Activated CD4-positive, alpha-beta T cell treated with anti-CD3 and anti-CD28 coated beads, Interleukin-2, amount 50 U/mL, for 1 hour (primary cell): ENCODE results near the gene MRPL45.

Experiments used
- DNase-seq: peaks from one replicate; pipeline ENCODE4 v3.0.0-alpha.2; 2020

The MRPL45 gene

DNA sequence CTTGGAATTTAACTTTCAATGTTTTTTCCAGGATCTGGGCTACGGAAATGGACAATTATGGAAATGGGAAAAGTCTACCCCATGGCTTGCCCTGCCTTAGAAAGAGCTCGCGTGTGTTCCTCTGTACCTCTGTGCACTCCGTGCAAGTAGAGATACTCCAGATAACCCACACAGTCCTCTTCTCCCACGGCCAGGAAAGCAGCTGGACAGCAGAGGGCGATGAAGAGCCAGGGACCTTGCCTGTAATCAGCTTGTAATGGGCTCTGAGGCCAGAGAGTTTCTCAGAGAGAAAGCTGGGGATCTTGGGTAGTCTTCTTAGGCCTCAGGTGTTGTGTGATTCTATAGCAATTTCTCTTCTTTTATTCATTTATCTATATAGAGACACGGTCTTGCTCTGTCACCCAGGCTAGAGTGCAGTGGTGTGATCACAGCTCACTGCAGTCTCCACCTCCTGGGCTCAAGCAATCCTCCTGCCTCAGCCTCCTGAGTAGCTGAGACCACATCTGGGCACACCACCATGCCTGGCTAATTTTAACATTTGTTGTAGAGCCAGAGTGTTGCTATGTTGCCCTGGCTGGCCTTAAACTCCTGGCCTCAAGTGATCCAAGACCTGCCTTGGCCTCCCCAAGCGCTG lies 52.2 kb downstream of the MRPL45 start:
- peak; percentile 85 for DNase-seq

DNA sequence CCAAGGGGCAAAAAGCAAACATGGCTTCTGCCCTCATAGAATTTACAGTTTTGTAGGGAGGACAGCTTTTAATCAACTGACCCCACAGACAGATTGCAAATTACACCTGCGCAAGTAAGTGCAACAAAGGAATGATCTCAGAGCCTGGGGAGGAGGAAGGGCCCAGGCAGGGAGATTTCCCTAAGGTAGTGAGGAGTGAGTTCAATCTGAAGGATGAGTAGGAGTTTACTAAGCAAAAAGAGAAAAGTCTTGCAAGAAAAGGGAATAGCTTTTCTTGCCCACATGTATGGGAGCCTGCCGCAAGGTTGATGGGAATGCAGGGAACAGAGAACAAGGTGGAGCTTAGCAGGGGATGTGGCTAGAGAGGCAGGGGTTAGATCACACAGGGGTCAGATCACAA lies 53.1 kb downstream of the MRPL45 start:
- DNase-seq = no peak

DNA sequence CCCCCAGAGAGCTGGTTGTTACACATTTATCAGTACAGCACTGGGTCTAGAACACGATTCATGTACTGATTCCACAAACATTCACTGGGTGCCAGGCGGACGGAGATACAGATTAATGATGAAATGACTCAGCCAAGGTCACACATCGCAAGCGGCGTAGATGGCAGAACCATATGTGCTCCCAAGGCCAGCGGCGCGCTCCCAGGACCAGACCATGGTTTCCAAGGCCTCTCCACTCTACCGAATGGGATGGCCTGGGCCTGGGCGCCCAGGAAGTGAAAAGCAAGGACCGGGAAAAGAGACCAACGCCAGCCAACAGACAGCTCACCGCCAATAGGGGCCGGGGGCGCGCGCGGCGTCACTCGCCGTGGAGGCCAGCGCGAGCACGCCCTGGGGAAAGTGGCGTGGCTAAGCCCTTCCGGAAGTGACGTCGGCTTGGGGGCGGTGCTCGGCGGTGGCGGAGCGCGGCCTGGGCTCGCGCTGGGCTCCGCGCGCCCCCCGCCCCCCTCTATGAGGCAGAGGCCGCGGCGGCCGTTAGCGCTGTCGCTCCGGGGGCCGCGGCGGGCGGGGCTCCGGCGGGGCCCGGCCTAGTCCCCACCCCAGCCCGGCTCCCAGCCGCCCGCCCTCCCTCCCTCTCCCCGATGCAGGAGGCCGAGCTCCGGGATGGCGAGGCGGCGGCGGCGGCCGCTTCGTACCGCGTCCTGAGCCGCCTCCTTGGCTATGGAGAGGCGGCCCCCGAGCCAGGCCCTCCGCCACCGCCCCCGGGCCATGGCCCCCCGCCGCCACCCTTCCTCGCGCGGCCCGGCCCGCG lies 54.6 kb downstream of the MRPL45 start, which contains the start of gene SOCS7:
Gene SOCS7 (plus strand): TSS at position 433 of the 811 bp plus-strand sequence. CDS start 209 bp downstream, at position 642.
- DNase-seq = peak; percentile 94

DNA sequence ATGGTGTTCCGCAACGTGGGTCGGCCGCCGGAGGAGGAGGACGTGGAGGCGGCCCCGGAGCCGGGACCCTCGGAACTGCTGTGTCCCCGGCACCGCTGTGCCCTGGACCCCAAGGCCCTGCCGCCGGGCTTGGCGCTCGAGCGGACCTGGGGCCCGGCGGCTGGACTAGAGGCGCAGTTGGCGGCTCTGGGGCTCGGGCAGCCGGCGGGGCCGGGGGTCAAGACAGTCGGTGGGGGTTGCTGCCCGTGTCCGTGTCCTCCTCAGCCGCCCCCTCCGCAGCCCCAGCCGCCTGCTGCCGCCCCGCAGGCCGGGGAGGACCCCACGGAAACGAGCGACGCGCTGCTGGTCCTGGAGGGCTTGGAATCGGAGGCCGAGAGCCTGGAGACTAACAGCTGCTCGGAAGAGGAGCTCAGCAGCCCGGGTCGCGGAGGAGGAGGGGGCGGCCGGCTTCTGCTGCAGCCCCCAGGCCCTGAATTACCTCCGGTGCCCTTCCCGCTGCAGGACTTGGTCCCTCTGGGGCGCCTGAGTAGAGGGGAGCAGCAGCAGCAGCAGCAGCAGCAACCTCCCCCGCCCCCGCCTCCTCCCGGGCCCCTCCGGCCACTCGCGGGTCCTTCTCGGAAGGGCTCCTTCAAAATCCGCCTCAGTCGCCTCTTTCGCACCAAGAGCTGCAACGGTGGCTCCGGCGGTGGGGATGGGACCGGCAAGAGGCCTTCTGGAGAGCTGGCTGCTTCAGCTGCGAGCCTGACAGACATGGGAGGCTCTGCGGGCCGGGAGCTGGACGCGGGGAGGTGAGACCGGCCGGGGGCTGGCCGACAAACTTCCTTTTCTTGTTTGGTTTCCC lies 55.5 kb downstream of the MRPL45 start:
- peak; percentile 11 for DNase-seq

DNA sequence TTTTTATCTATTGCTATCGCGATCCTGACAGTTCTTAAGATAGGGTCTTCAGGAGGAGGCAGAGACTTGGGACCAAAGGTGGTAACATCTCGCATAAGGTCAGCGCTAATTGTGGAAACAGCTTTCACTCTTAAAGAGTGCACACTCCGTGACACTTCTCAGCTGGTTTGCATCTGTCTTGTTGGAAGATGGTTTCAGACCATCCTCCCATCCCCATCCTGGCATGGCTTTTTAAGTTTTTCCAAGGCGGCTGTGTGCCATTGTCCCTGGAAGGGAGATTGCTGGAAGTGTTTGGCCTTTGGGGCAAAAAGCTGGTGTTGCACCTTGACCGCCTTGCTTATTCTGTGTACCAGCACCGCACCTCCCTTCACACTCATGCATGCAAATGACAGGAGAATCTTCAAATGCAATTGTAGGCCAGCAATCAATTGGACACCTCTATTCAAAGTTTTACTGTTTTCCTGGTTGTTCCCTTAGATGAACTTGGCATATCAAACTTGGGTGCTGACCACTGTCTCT lies 56.2 kb downstream of the MRPL45 start:
- no peak for DNase-seq

DNA sequence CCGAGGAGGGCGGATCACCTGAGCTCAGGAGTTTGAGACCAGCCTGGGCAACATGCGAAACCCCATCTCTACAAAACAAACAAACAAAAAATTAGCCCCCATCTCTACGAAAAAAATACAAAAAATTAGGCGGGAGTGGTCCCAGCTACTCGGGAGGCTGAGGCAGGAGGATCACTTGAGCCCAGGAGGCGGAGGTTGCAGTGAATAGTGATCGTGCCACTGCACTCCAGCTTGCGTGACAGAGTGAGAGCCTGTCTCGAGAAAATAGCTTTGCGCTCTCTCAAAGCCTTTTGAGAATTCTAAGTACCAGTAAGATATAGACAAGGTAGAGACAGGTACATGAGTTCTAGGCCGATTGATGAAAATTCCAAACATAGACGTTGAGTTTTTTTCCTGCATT lies 56.7 kb downstream of the MRPL45 start:
- no peak for DNase-seq

DNA sequence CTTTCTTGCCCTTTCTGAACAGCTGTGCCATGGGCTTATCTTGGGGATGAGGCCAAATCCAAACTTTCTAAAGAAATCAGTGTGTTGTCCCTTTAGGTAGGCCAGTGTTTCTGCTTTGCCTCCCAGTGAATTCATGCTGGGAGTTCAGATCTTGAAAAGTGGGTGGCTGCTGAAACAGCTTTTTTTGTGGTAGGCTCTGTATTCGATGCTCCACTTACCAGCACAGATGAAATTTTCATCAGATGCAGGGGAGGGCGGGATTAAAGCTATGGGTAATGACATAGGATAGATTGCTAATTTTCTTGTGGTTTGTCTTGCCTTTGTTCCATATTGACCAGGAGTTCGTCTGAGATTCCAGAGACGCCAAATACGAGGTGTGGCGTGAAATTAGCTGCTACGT lies 57.5 kb downstream of the MRPL45 start:
- no peak for DNase-seq

DNA sequence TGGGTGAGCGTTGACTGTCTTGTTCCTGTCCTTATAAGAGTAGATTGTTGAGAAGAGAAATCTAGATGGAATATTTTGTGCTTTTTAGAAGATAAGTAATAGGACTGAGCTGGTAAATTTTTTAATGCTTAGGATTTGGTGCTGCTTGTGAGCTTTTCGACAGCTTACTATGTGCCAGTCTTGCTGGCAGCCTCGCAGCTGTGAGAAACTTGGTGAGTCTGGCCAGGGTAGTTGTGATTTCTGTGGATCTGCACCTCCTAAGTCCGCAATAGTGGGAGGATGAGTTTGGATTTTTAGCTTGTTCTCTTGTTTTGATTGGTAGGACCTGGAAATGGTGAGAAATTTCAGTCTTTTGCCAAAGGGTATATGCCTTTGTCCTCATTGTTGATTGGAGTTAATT lies 58.3 kb downstream of the MRPL45 start:
- no peak for DNase-seq

DNA sequence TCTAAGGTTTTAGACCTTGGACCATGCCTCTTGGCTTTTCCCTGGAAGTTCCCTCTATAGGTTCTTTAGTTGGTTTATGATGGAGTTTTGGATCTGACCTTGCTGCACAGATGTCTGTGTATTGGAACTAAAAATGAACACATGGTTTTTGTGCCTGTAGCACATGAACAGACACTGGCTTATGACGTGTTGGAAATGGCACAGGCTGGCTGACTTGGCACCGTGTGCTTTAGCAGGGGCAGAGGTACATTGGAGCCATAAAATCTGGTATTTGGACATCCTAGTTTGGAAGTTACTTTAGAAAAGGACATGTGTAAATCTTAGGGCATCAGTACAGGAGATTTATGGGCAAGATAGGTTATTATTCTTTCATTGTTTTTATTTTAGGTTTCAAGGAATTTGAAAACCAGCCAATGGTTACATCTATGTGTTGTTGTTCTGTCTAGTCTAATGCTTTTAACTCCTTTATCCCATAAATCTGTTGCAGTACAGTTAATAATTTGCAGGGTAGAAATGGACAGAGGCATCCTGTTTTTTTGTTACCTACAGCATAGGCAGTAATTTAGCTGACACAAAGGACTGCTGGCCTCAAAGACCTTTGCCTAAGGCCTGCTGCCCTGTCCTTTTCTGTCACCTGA lies 60.6 kb downstream of the MRPL45 start:
- DNase-seq = no peak

DNA sequence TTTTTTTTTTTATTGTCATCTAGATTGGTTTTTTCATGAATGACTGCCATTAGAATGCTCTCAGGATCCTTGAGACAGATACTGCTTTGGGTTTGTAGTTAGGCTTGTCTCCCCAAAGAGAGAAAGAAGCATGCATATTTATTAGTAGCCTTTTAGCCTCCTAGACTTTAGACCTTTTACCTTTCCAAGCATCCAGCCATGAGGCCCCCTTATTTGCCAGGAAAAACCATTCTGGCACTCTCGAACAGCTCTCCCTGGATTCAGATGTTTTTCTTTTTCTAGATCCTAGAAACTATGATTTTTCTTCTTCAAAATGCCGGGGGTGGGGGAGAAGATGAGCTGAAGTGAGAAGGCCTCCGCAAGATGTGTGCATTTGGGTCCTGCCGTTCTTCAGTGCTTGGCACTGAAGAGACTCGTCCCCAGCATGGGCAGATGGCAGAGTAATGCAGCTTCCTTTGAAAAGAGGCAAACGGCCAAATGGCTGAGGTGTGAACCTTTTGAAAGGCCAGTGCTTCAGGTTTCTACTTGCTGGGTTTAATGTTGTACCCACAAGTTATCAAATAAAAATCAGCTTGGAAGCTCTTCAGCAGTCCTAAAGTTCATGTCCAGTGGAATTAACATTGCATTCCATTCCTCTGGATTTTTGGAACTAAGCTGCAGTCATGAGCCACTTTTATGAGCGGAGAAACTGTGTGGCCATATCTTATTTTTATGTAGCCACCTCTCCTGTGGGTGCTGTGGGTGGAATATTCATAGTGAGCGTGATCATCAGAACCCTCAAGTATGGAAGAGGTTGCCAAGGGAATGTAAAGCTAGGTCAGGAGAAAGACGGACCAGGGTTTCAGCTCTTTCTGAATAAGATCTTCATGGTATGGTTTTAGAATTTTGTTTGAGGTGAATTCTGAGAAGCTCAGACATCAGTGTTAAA lies 61.9 kb downstream of the MRPL45 start:
- DNase-seq = no peak

DNA sequence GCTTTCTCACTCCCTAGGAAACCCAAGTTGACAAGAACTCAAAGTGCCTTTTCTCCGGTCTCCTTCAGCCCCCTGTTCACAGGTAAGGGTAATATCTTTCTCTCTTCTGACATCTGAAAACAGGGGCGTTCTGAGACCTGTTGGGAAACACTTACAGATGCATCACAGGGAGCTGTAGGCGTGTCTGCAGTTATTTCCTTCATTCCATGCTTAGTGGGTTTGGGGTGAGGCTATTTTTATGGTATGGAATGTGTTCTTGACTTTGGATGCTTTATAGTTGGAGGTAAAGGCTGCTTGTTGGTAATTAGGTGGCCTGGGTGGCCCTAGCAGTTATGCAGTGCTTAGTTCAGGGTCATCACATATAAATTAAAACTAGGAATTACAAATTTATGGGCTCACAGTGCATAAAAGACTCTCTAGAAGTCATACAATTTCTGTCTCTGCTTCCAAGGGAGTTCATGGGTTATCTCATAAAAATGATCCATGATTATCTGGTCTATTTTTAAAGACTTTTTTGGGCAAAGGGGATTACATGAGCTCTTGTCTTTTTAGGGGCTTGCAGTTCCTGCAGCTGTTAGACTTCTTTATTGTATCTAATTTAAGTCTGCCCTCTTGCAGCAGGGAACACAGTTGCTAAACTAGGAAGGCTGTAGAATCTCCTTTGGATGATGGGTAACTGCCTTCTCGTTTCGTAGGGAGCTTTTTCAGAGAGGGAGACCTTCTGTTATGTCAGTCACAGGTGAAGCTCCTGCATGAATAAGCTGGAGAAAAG lies 64.9 kb downstream of the MRPL45 start:
- DNase-seq = no peak

DNA sequence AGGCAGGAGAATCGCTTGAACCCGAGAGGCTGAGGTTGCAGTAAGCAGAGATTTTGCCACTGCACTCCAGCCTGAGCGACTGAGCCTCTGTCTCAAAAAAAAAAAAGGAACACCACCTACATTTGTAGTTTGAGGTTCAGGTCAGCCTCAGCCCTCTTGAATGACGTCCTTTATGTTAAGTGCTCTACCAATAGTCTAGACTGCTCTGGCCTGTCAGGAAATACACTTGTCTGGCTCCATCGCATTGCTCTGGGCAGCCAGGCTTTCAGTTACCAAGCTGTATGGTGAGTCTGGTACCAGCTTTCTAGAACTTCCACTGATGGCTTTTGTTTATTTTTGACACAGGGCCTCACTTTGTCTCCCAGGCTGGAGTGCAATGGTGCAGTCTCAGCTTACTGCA lies 66.0 kb downstream of the MRPL45 start:
- DNase-seq = no peak

DNA sequence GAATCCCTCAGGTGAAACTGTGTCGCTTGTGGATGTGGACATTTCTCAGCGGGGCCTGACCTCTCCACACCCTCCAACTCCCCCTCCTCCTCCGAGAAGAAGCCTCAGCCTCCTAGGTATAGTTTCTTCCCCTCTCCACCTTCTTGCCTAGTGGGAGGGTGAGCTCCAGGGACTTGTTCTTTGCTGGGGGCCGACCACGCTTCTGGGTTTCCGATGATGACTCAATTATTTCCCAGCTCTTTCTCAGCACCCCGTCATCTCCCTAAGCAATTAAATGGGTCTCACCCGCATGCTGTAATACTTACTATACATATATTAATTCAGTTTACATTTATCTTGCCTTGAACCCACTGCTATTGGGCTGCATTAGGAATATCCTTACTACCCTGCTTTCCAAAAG lies 67.8 kb downstream of the MRPL45 start:
- DNase-seq = no peak

DNA sequence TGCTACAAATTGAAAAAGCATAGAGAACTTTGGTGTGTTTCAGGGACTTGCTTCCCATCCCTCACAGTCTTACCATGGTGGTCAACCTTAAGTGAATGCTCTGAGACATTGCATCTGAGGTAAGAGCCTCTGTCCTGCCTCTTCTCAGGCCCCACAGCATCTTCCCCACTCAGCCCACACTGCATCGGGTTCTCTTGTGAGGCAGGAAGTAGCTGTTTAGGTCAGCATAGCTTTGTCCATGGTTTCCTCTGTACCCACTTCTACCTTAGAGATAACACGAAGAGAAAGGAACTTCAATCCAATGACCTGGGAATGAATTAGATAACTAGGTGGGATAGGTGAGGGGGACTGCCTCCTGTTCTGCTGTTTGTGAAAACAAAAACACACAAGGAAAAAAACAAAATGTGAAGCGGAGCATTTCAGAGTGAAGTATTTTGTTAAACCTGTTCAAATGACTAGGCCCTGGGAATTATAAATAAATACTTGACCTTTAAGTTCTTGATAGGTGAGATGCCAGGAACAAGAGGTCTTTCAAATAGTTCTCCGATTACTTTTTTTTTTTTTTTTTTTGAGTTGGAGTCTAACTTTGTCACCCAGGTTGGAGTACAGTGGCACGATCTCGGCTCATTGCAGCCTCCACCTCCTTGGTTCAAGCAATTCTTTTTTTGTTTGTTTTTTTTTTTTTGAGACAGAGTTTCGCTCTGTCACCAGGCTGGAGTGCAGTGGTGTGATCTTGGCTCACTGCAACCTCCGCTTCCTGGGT lies 72.3 kb downstream of the MRPL45 start:
- DNase-seq = no peak
